GM12873 (cell line): ENCODE measurements around the gene NCOA1.

Source experiments
- CTCF ChIP-seq: IDR thresholded peaks from 2 replicates; pipeline ENCODE4 v1.5.1; 2012; ENCODE audit warnings: low read depth, mild to moderate bottlenecking, moderate library complexity, low read length, control low read depth; ENCODE audit not compliant: insufficient read depth; ENCODE audit errors: missing control alignments

The NCOA1 gene

GRCh38 chr2:24565537-24565936, 74.5 kb downstream of the NCOA1 start:
- TF ChIP-seq CTCF, result no peak

- no peak for TF ChIP-seq CTCF
These were observed 75.2 kb downstream of the NCOA1 start for GRCh38 chr2:24566209-24566608.

GRCh38 chr2:24566630-24567029, 75.6 kb downstream of the NCOA1 start:
- no peak for TF ChIP-seq CTCF

- no peak for TF ChIP-seq CTCF
These were observed 77.5 kb downstream of the NCOA1 start for GRCh38 chr2:24568551-24568950.

- TF ChIP-seq CTCF, result no peak
These were observed 79.2 kb downstream of the NCOA1 start for GRCh38 chr2:24570225-24570624.

GRCh38 chr2:24571828-24572442, 80.9 kb downstream of the NCOA1 start:
- no peak for TF ChIP-seq CTCF

- TF ChIP-seq CTCF, result no peak
These were observed 85.1 kb downstream of the NCOA1 start for GRCh38 chr2:24576146-24576545.

- no peak for TF ChIP-seq CTCF
These were observed 85.6 kb downstream of the NCOA1 start for GRCh38 chr2:24576617-24577016.
